HG02943 (cell line): ENCODE data around the gene OSBPL1A.

Source experiments
- ATAC-seq: cut with Tn5 transposase; IDR thresholded peaks from one replicate; pipeline ENCODE4 v1.9.1; 2021; ENCODE audit warnings: mild to moderate bottlenecking, low read depth, moderate library complexity; ENCODE audit not compliant: unreplicated experiment

The OSBPL1A gene

GRCh38 chr18:24270358-24270936, 127.2 kb downstream of the OSBPL1A start:
- no peak for ATAC-seq

- ATAC-seq: no peak
Observed at GRCh38 chr18:24268784-24269550, 128.7 kb downstream of the OSBPL1A start.

GRCh38 chr18:24267878-24268277, 129.7 kb downstream of the OSBPL1A start:
- ATAC-seq: no peak

- no peak for ATAC-seq
Observed at GRCh38 chr18:24266131-24266530, 131.5 kb downstream of the OSBPL1A start.

GRCh38 chr18:24265502-24266064, 132.0 kb downstream of the OSBPL1A start:
- no peak for ATAC-seq

- ATAC-seq: no peak
Observed at GRCh38 chr18:24263050-24263449, 134.6 kb downstream of the OSBPL1A start.

GRCh38 chr18:24262087-24262486, 135.5 kb downstream of the OSBPL1A start:
- no peak for ATAC-seq

GRCh38 chr18:24259869-24260641, 137.6 kb downstream of the OSBPL1A start:
- ATAC-seq: no peak

- no peak for ATAC-seq
Observed at GRCh38 chr18:24254071-24254470, 143.6 kb downstream of the OSBPL1A start.

GRCh38 chr18:24249716-24250115, 147.9 kb downstream of the OSBPL1A start:
- ATAC-seq: no peak

- no peak for ATAC-seq
Observed at GRCh38 chr18:24248359-24248758, 149.3 kb downstream of the OSBPL1A start.

GRCh38 chr18:24246143-24246542, 151.5 kb downstream of the OSBPL1A start:
- ATAC-seq: no peak

GRCh38 chr18:24244698-24245097, 152.9 kb downstream of the OSBPL1A start:
- no peak for ATAC-seq

GRCh38 chr18:24243677-24244076, 153.9 kb downstream of the OSBPL1A start:
- no peak for ATAC-seq

GRCh38 chr18:24239341-24239740, 158.3 kb downstream of the OSBPL1A start:
- ATAC-seq: no peak

GRCh38 chr18:24238387-24238786, 159.2 kb downstream of the OSBPL1A start:
- no peak for ATAC-seq

GRCh38 chr18:24234850-24235418, 162.7 kb downstream of the OSBPL1A start:
- no peak for ATAC-seq

GRCh38 chr18:24234330-24234729, 163.3 kb downstream of the OSBPL1A start:
- ATAC-seq: no peak

GRCh38 chr18:24232800-24233199, 164.8 kb downstream of the OSBPL1A start:
- no peak for ATAC-seq

- ATAC-seq: no peak
Observed at GRCh38 chr18:24231773-24232735, 165.6 kb downstream of the OSBPL1A start.
